ENCODE measurements around the gene SCAMP1.

Gene SCAMP1

DNA sequence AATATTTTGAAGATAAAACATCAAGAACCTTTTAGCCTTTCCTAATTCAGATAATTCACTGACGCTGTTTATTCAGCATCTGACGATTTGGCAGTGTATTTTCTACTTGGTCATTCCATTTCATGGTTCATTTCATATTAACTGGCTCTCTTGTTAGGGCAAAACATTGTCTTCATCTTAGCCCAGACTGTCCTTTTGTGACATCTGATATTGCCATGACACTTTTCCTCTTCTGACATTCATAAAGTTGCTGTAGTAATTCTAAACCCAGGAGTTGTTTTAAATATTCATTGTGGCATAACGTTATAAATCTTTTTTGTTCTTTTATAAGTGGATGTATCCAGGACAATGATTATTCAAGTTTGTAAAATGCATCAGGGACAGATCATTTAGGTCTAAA lies 1.8 kb downstream of the SCAMP1 start:
- Mint-ChIP-seq H3K27me3 (ENCODE audit: low read depth) (no peaks in the 10 kb centered on the region), H3K4me3 (peak overlapping the region; percentile 89 to 98 (median 95)), H3K9me3 (no peaks in the 10 kb centered on the region), H3K4me1 (peaks cover 32% of the 10 kb centered on the region), H3K36me3 (ENCODE audit: low read depth) (peaks cover 8% of the 10 kb centered on the region), H3K27ac (peak overlapping the region; percentile 54 to 96 (median 79))
- TF ChIP-seq CTCF (IDR thresholded peaks at IDR 0.05; ENCODE audit: unreplicated experiment in 3 of 3), result no peak

DNA sequence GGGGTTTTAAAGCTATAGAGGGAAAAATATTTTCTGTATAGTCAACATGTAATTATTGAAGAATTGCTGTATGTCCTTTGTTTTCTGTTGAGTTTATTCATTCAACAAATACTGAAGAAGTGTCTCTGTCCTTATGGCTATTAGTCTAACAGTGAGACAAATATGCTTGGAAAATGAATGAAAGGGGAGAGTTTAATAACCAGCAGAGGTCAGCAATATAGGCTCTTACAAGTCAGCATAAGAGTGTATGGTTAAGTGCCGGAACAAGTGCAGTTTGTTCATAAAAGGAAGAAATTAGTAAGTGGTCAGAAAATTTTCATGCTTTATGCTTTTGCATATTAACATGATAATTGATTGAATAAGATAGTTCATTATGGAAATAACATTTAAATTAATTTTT lies 3.6 kb downstream of the SCAMP1 start:
- H3K4me1 Mint-ChIP-seq, result peaks cover 26% of the 10 kb centered on the region
- no peak for TF ChIP-seq CTCF (IDR thresholded peaks at IDR 0.05; ENCODE audit: unreplicated experiment in 3 of 3)
- H3K27ac Mint-ChIP-seq, result no peak overlapping the region
- H3K36me3 Mint-ChIP-seq (ENCODE audit: low read depth), result peaks cover 7% of the 10 kb centered on the region
- H3K9me3 Mint-ChIP-seq, result no peaks in the 10 kb centered on the region
- peak overlapping the region in 1 of 3 experiments; percentile 7 for H3K4me3 Mint-ChIP-seq
- H3K27me3 Mint-ChIP-seq (ENCODE audit: low read depth), result no peaks in the 10 kb centered on the region

DNA sequence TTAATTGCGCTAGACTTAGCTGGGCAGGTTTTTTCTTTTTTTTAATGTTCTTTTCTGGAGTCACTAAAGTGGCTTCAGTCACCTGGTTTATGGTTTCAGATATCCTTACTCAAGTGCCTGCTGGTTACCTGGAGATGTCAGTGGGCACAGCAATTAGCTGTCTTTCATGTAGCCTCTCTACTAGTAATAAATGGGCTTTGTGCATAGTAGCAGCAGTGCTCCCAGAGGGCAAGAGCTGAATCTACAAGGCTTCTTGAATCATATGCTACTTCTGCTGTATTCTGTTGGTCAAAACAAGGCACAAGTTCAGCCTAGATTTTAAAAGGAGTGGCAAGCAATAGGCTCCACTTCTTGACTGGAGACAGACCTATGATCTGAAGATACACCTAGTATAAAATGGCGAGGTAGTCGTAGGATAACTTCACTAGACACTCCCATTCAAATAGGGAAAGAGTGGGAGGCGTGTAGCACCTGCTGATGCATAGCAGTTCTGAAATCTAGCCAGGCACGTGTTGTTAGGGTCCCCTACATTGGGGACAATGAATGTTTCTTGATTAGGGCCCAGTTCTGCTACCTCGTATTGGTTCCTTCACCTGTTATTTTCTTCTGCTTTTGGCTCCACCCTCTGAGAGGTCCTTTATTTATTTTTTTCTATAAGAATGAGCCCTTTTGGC lies 7.0 kb downstream of the SCAMP1 start:
- Mint-ChIP-seq H3K4me3 (no peak overlapping the region), H3K36me3 (ENCODE audit: low read depth) (peaks cover 4% of the 10 kb centered on the region), H3K9me3 (no peaks in the 10 kb centered on the region), H3K4me1 (peaks cover 7% of the 10 kb centered on the region), H3K27me3 (ENCODE audit: low read depth) (no peaks in the 10 kb centered on the region), H3K27ac (no peak overlapping the region)
- TF ChIP-seq CTCF (IDR thresholded peaks at IDR 0.05; ENCODE audit: unreplicated experiment in 3 of 3), result no peak

DNA sequence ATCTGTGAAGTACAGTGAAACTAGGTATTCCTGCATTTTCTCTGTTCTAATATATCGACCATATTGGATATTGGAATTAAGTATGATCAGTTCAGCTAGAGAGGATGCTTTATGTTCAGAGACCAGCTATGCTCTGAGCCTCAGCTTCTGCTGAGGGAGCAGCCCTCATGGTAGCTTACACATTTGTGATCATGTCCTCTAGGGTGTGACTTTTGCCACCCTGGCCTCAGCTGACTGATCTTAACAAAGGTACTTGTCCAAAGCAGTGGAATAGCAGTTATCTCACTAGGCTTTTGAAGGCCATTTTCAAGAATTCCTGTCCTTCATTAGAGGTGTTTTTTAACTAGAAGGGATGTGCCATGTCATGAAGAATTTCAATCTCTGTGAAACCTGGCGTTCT lies 9.3 kb downstream of the SCAMP1 start:
- Mint-ChIP-seq H3K27ac (no peak overlapping the region), H3K4me3 (no peak overlapping the region), H3K9me3 (no peaks in the 10 kb centered on the region), H3K4me1 (no peaks in the 10 kb centered on the region), H3K36me3 (ENCODE audit: low read depth) (peaks cover 5% of the 10 kb centered on the region), H3K27me3 (ENCODE audit: low read depth) (no peaks in the 10 kb centered on the region)
- TF ChIP-seq CTCF (IDR thresholded peaks at IDR 0.05; ENCODE audit: unreplicated experiment in 3 of 3), result no peak

DNA sequence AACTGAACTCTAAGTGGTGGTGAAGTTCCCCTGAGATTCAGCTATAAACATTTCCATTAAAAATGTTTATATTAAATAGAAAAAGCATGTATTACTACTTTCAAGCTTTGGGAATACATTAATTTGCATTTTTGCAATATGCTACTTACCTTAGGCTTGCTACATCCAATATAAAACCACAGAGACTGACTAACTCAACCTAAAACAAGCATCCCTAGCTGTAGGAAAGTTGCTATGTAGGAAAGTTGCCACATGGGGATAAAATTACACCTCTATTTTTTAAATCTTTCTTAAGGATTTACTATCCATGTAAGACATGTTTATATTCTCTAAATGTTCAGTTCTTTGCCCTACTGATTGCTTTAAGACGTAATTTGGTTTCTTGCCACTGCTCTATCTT lies 12.8 kb downstream of the SCAMP1 start:
- no peak for TF ChIP-seq CTCF (IDR thresholded peaks at IDR 0.05; ENCODE audit: unreplicated experiment in 3 of 3)
- H3K4me1 Mint-ChIP-seq, result no peaks in the 10 kb centered on the region
- H3K36me3 Mint-ChIP-seq (ENCODE audit: low read depth), result peaks cover 3% of the 10 kb centered on the region
- H3K9me3 Mint-ChIP-seq, result no peaks in the 10 kb centered on the region
- no peak overlapping the region for H3K27ac Mint-ChIP-seq
- H3K4me3 Mint-ChIP-seq, result no peak overlapping the region
- H3K27me3 Mint-ChIP-seq (ENCODE audit: low read depth), result no peaks in the 10 kb centered on the region

- H3K4me3 Mint-ChIP-seq, result no peak overlapping the region
- H3K9me3 Mint-ChIP-seq, result peaks cover 3% of the 10 kb centered on the region
- peaks cover 13% of the 10 kb centered on the region for H3K36me3 Mint-ChIP-seq (ENCODE audit: low read depth)
- H3K27me3 Mint-ChIP-seq (ENCODE audit: low read depth), result no peaks in the 10 kb centered on the region
- H3K4me1 Mint-ChIP-seq, result no peaks in the 10 kb centered on the region
- H3K27ac Mint-ChIP-seq, result no peak overlapping the region
- TF ChIP-seq CTCF (IDR thresholded peaks at IDR 0.05; ENCODE audit: unreplicated experiment in 3 of 3), result no peak
These were observed 15.9 kb downstream of the SCAMP1 start for GRCh38 chr5:78376315-78376714.
